GM19397 (cell line): ENCODE data around the gene GGA2.
"Not testable (repeated sequence)": the region's sequence is repeated elsewhere in the genome, so short reads cannot be mapped to it uniquely, and the experiment has no call there.

ENCODE experiments used
- ATAC-seq: cut with Tn5 transposase; IDR thresholded peaks from one replicate; pipeline ENCODE4 v1.9.1; 2021; ENCODE audit warnings: mild to moderate bottlenecking, moderate library complexity; ENCODE audit not compliant: unreplicated experiment

GGA2 gene

GRCh38 chr16:23478566-23478965, 31.7 kb downstream of the GGA2 start:
- no peak for ATAC-seq

- no peak for ATAC-seq
These were observed 34.0 kb downstream of the GGA2 start for GRCh38 chr16:23476289-23476688.

- no peak for ATAC-seq
These were observed 40.5 kb downstream of the GGA2 start for GRCh38 chr16:23469814-23470213.

GRCh38 chr16:23466162-23466885, 44.0 kb downstream of the GGA2 start:
- ATAC-seq = no peak

GRCh38 chr16:23465179-23465578, 45.1 kb downstream of the GGA2 start:
- no peak for ATAC-seq

- ATAC-seq = no peak
These were observed 46.1 kb downstream of the GGA2 start for GRCh38 chr16:23464196-23464595.

GRCh38 chr16:23462994-23463393, 47.3 kb downstream of the GGA2 start:
- not testable (repeated sequence) for ATAC-seq

- no peak for ATAC-seq
These were observed 56.8 kb downstream of the GGA2 start for GRCh38 chr16:23453338-23454052.

- ATAC-seq = peak; percentile 86
These were observed 57.5 kb downstream of the GGA2 start, which contains the start of gene COG7 for GRCh38 chr16:23452572-23453337. TSS of gene COG7 (minus strand) at chr16:23453189. CDS start at chr16:23452994, 195 bp downstream.

- no peak for ATAC-seq
These were observed 58.1 kb downstream of the GGA2 start for GRCh38 chr16:23452221-23452571.

- ATAC-seq = no peak
These were observed 61.9 kb downstream of the GGA2 start for GRCh38 chr16:23448392-23448791.

- not testable (repeated sequence) for ATAC-seq
These were observed 72.8 kb downstream of the GGA2 start for GRCh38 chr16:23437542-23437941.

GRCh38 chr16:23436951-23437350, 73.3 kb downstream of the GGA2 start:
- ATAC-seq = no peak

GRCh38 chr16:23435500-23435899, 74.8 kb downstream of the GGA2 start:
- no peak for ATAC-seq

- ATAC-seq = no peak
These were observed 75.9 kb downstream of the GGA2 start for GRCh38 chr16:23434380-23434779.

GRCh38 chr16:23433261-23433920, 76.9 kb downstream of the GGA2 start:
- no peak for ATAC-seq

GRCh38 chr16:23432176-23433128, 77.8 kb downstream of the GGA2 start:
- no peak for ATAC-seq

GRCh38 chr16:23428351-23428750, 81.9 kb downstream of the GGA2 start:
- no peak for ATAC-seq

GRCh38 chr16:23424292-23424958, 85.9 kb downstream of the GGA2 start:
- no peak for ATAC-seq
